Measurements from ENCODE around the gene PARP1. TPM values are rescaled to one million over a fixed set of nuclear protein-coding genes. Genes with fewer than 3 reads are reported as not detected.

The PARP1 gene
- total RNA-seq, 8 experiments from 2014 or later = 51.4 to 243 (median 118) TPM

DNA sequence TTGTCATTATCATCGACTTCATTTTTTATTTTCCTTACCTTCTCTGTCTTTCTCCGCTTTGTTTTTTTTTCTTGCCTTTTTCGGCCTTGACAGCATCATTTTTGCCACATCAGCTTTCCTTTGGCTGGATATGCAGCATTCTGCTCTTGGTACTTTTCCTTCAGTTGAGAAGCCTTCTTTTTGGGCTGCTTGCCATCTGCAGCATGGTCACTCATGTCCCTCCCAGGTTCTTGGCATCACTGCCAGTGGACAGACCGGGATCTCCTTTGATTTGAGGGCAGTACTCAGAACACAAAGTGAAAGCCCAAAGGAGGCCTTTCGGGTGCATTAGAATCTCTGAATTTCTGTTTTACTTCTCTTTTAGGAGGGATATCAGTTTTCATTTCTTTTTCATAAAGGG lies 3.7 kb upstream of the PARP1 start:
- Histone ChIP-seq H3K4me3 (no peak overlapping the region), H3K27ac (no peak overlapping the region), H3K4me1 (replicated peaks in 1 of 2) (peaks cover under 1 to 3% of the 10 kb centered on the region in 2 donors)
- 47 to 92% (median 83%) methylated on average over 3 to 5 of the region's 5 CpGs for WGBS, 10 experiments
- in situ Hi-C loops (cut with MboI; ENCODE audit: low pct_unique_long_range_greater_than_20kb in 2 of 9, low sequenced_read_pairs in 9 of 9, unreplicated experiment in 9 of 9) = loop anchor here in 1 of 9 experiments (25.0 kb wide), 1 partner anchor 426 kb away; no protein-coding TSS in a partner anchor
- no peak for ATAC-seq (replicated peaks in 6 of 8)

DNA sequence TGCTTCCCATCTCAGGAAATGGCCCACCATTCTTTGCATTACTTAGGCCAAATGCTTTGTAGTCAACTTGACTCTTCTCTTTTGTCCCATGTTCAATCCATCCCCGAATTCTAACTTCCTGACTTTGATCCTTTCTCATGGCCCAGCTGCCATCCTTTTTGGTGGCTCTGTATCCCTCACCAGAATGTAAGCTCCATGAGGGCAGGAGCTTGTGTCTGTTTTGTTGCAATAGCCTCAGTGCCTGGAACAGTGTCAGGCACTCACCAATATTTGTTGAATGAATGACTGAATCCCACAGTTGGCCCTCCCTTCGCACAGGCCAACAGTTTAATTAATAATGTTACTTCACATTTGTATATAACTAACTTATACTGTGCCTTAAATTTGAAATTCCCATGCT lies 3.1 kb upstream of the PARP1 start:
- in situ Hi-C loops (cut with MboI; ENCODE audit: low pct_unique_long_range_greater_than_20kb in 2 of 9, low sequenced_read_pairs in 9 of 9, unreplicated experiment in 9 of 9) = loop anchor here in 1 of 9 experiments (25.0 kb wide), 1 partner anchor 426 kb away; no protein-coding TSS in a partner anchor
- 60 to 100% (median 91%) methylated on average over 1 to 2 of the region's 2 CpGs; no CpG with 5 or more reads in 3 of the 10 experiments for WGBS, 10 experiments
- no peak for ATAC-seq (replicated peaks in 6 of 8)
- Histone ChIP-seq H3K4me1 (replicated peaks in 1 of 2) (peaks cover 7 to 9% of the 10 kb centered on the region in 2 donors), H3K27ac (no peak overlapping the region), H3K4me3 (no peak overlapping the region)

DNA sequence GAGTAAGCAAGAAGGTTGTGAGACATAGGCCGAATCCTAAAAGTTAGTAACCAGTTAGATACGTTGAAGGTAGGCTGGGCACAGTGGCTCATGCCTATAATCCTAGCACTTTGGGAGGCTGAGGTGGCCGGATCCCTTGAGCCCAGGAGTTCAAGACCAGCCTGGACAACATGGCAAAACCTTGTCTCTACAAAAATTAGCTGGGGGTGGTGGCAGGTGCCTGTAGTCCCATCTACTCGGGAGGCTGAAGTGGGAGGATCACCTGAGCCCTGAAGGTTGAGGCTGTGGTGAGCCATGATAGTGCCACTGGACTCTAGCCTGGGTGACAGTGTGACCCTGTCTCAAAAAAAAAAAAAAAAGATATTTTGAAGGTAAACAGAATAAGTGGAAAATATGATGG lies 1.5 kb upstream of the PARP1 start:
- in situ Hi-C loops (cut with MboI; ENCODE audit: low pct_unique_long_range_greater_than_20kb in 2 of 9, low sequenced_read_pairs in 9 of 9, unreplicated experiment in 9 of 9) = loop anchor here in 1 of 9 experiments (25.0 kb wide), 1 partner anchor 428 kb away; no protein-coding TSS in a partner anchor

DNA sequence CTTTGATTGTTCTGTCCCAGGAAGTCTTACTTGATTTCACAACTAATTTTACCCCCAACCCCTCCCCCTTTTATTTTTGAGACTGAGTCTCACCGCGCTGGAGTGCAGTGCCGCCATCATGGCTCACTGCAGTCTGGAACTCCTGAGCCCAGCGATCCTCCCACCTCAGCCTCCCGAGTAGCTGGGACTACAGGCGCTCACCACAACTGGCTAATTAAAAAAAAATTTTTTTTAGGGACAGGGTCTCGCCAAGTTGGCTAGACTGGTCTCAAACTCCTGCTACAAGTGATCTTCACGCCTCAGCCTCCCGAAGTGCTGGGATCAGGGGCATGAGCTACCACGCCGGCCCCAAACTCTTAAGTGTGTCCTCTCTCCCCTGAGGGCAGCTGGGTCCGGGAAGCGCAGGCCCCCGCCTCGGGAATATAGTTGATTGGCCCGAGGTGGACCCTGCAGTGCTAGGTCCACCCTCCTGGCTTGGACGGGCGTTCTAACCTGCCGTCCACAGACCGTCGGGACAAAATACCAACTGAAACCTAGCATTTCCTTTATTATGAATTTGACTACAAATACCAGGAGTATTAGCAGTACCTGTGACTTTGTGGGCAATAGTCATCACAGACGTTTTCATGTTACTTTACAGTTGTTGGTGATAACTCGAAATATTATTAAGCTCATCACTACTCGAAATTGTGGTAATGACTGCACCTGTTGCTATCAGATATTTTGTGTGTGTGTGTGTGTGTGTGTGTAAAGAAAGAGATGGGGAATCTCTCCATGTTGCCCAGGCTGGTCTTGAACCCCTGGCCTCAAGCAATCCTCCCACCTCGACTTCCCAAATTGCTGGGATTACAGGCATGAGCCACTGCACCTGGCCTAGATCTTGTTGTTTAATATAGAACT lies 642 bp upstream of the PARP1 start:
- ATAC-seq (replicated peaks in 6 of 8) = no peak
- Histone ChIP-seq H3K27ac (no peak overlapping the region), H3K4me3 (peak overlapping the region; percentile 53 to 73 (median 61)), H3K4me1 (replicated peaks in 1 of 2) (peaks cover 31 to 33% of the 10 kb centered on the region in 2 donors)
- WGBS, 10 experiments = 81 to 100% (median 82%) methylated on average over 2 to 17 of the region's 25 CpGs; no CpG with 5 or more reads in 3 of the 10 experiments
- in situ Hi-C loops (cut with MboI; ENCODE audit: low pct_unique_long_range_greater_than_20kb in 2 of 9, low sequenced_read_pairs in 9 of 9, unreplicated experiment in 9 of 9) = loop anchor here in 1 of 9 experiments (25.0 kb wide), 1 partner anchor 429 kb away; no protein-coding TSS in a partner anchor

More for the DNA sequence above, 1.5 kb upstream of the PARP1 start:
- ATAC-seq (replicated peaks in 6 of 8) = no peak
- Histone ChIP-seq H3K27ac (no peak overlapping the region), H3K4me3 (no peak overlapping the region), H3K4me1 (replicated peaks in 1 of 2) (peaks cover 23 to 25% of the 10 kb centered on the region in 2 donors)
- WGBS, 10 experiments = 53 to 96% (median 86%) methylated on average over 3 to 4 of the region's 4 CpGs; no CpG with 5 or more reads in 1 of the 10 experiments

DNA sequence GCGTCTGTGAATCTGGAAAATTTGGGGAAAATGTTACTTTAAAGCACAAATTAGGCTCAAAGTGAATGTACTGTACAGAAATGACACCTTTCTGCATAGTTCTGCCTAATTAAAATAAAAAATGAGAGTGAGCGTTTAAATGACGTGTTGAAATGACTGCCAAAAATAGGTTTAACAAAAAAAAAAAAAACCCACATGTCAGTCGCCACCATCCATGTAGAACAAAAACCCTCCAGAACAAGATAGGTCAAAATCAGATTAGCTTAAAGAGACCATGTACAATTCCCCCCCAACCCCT lies 745 bp downstream of the PARP1 start:
- in situ Hi-C loops (cut with MboI; ENCODE audit: low pct_unique_long_range_greater_than_20kb in 2 of 9, low sequenced_read_pairs in 9 of 9, unreplicated experiment in 9 of 9) = loop anchor here in 1 of 9 experiments (25.0 kb wide), 1 partner anchor 430 kb away; no protein-coding TSS in a partner anchor
- WGBS, 10 experiments = 0 to 5% (median 0%) methylated on average over 1 to 4 of the region's 4 CpGs
- H3K4me3 ChIP-seq = peak overlapping the region; percentile 53 to 73 (median 61)
- H3K27ac ChIP-seq = peak overlapping the region; percentile 59 to 66
- no peak for ATAC-seq (replicated peaks in 6 of 8)
- H3K4me1 ChIP-seq (replicated peaks in 1 of 2) = peaks cover 40 to 42% of the 10 kb centered on the region in 2 donors

DNA sequence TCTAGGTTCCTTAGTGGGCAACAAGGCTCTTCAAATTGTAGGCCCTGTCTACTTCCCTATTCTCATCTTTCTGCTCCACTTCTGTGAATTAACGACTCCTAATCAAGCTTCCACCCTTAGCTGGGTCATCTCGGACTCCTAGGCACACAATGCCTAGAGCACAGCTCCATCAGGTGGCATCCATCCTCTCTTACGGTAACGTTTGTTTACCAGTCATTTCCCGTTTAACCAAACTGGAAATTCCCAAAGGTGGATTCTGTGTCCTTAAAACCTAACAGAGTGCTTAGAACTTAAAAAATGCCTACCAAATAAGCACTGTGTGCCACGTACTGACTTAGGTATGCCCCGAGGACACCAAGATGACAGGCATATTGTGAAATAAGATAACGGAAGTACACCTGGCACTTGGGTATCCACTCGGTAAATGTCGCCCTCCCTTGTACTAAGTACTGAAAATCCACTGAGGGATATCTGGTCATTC lies 1.5 kb downstream of the PARP1 start:
- peak overlapping the region in 1 of 2 donors; percentile 66 for H3K27ac ChIP-seq
- ATAC-seq (replicated peaks in 6 of 8) = no peak
- WGBS, 10 experiments = 0 to 73% (median 4%) methylated on average over 1 to 10 of the region's 10 CpGs
- peak overlapping the region; percentile 53 to 73 (median 61) for H3K4me3 ChIP-seq
- in situ Hi-C loops (cut with MboI; ENCODE audit: low pct_unique_long_range_greater_than_20kb in 2 of 9, low sequenced_read_pairs in 9 of 9, unreplicated experiment in 9 of 9) = loop anchor here in 1 of 9 experiments (25.0 kb wide), 1 partner anchor 431 kb away; no protein-coding TSS in a partner anchor
- peaks cover 40 to 42% of the 10 kb centered on the region in 2 donors for H3K4me1 ChIP-seq (replicated peaks in 1 of 2)

DNA sequence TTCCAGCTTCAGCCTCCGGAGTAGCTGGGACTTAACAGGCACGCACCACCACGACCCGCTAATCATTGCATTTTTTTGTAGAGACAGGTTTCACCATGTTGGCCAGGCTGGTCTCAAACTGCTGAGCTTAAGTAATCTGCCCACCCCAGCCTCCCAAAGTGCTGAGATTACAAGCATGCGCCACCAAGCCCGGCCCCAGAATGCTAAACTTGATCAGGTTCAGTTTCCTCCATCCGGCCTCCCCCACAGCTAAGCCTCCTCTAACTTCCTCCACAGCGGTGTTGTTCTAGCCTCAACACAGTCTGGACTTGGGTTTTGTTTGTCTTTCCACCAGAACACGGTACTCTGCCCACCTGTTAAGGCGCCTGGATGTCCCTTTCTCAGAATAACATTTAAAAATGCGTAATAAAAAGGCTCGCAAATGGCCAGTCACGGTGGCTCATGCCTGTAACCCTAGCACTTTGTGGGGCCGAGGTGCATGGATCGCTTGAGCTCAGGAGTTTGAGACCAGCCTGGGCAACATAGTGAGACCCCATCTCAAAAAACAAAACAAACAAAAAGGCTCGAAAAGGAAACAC lies 2.4 kb downstream of the PARP1 start:
- Histone ChIP-seq H3K27ac (no peak overlapping the region), H3K4me1 (replicated peaks in 1 of 2) (peaks cover 40 to 42% of the 10 kb centered on the region in 2 donors), H3K4me3 (no peak overlapping the region)
- ATAC-seq (replicated peaks in 6 of 8) = no peak
- in situ Hi-C loops (cut with MboI; ENCODE audit: low pct_unique_long_range_greater_than_20kb in 2 of 9, low sequenced_read_pairs in 9 of 9, unreplicated experiment in 9 of 9) = loop anchor here in 1 of 9 experiments (25.0 kb wide), 1 partner anchor 432 kb away; no protein-coding TSS in a partner anchor
- WGBS, 10 experiments = 20 to 94% (median 45%) methylated on average over 3 to 16 of the region's 16 CpGs; no CpG with 5 or more reads in 1 of the 10 experiments

DNA sequence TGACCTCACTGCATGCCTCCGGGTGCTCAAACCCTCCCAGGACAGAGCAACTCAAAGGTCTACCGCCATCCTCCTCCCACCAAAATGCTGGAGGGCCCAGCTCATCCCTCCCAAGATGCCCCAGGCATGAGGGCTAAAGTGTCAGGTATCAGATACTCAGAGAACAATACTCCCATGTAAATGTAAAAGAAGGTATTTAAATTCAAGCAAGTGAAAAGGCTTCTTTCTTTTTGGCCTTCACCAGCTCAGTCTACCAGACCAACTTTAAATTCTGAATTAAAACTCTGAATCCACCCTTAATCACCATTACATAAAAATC lies 3.0 kb downstream of the PARP1 start:
- Histone ChIP-seq H3K27ac (no peak overlapping the region), H3K4me3 (no peak overlapping the region), H3K4me1 (replicated peaks in 1 of 2) (peaks cover 40 to 42% of the 10 kb centered on the region in 2 donors)
- in situ Hi-C loops (cut with MboI; ENCODE audit: low pct_unique_long_range_greater_than_20kb in 2 of 9, low sequenced_read_pairs in 9 of 9, unreplicated experiment in 9 of 9) = loop anchor here in 1 of 9 experiments (25.0 kb wide), 1 partner anchor 432 kb away; no protein-coding TSS in a partner anchor
- WGBS, 10 experiments = 0 to 60% (median 31%) methylated on average over 1 to 2 of the region's 2 CpGs; no CpG with 5 or more reads in 3 of the 10 experiments
- ATAC-seq (replicated peaks in 6 of 8) = no peak

DNA sequence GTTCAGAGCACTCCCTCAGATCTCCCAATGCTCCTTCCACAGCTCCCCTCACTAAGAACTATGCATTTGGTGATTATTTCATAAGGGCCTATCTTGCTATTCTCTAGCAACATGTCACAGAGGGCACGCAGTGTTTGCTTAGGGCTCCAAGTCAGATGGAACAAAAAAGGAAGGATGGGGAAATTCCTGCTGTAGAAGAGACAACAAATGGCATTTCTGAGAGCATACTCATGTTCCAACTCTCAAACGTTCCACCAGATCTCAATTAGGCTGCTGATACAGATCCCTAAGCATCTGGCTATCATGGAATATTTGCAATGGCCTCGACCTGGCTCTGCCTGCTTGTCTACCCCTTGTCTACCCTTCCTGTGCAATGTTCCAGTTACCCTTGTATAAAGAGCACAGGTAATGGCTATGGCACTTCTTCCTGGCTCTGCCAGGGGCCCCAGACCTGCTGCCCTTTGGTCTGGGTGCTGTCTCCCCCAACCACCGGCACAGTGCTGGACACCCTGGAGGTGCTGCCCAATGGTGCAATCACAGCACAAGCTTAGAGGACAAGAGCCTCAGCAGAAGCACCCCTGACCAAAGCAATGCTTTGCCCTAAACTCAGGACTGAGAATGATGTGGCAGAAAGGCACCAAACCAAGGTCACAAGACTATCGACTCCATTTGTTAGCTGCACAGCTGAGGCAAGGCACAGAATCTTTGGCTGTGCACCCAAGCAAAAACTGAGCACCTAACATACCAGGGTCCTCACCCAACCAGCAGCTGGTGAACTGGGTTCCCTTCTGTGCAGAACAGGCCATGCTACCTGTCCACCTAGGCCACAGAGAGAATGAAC lies 3.6 kb downstream of the PARP1 start:
- 20 to 73% (median 40%) methylated on average over 1 to 5 of the region's 5 CpGs; no CpG with 5 or more reads in 1 of the 10 experiments for WGBS, 10 experiments
- Histone ChIP-seq H3K4me3 (no peak overlapping the region), H3K4me1 (replicated peaks in 1 of 2) (peaks cover 40 to 42% of the 10 kb centered on the region in 2 donors), H3K27ac (no peak overlapping the region)
- in situ Hi-C loops (cut with MboI; ENCODE audit: low pct_unique_long_range_greater_than_20kb in 2 of 9, low sequenced_read_pairs in 9 of 9, unreplicated experiment in 9 of 9) = loop anchor here in 1 of 9 experiments (25.0 kb wide), 1 partner anchor 433 kb away; no protein-coding TSS in a partner anchor
- no peak for ATAC-seq (replicated peaks in 6 of 8)

DNA sequence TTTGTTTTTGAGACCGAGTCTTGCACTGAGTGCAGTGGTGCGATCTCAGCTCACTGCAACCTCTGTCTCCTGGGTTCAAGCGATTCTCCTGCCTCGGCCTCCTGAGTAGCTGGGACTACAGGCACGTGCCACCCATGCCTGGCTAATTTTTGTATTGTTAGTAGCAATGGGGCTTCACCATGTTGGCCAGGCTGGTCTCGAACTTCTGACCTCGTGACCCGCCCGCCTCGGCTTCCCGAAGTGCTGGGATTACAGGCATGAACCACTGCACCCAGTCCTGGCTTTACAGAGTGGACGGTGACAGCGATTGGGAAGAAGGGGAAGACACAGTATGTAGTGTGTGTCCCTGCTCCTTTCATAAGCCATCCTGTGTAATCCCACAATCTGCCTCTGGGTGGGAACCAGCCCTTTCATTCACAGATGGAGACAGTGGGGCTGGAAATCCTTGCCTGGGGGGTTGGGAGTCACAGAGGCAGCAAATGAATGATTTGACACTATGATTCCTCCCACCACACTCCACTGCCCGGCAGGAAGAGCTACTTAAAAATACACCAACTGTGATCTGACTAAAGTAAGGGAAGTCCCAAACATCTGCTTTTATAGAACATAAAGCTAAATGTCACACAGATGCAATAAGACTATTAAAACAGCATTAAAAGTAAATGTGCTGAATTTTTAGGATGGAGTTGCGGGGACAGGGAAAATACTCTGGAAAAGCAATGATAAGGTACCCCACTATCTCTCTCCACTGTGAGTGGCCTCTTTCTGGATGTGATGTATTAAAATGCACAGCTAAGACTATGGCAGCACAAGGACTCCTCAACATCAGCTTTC lies 4.5 kb downstream of the PARP1 start:
- in situ Hi-C loops (cut with MboI; ENCODE audit: low pct_unique_long_range_greater_than_20kb in 2 of 9, low sequenced_read_pairs in 9 of 9, unreplicated experiment in 9 of 9) = loop anchor here in 1 of 9 experiments (25.0 kb wide), 1 partner anchor 434 kb away; no protein-coding TSS in a partner anchor
- no peak overlapping the region for H3K4me3 ChIP-seq
- 33 to 100% (median 54%) methylated on average over 1 to 15 of the region's 15 CpGs; no CpG with 5 or more reads in 4 of the 10 experiments for WGBS, 10 experiments
- peak in 3 of 8 experiments; percentile 4 to 11 (median 10) for ATAC-seq (replicated peaks in 6 of 8)
- H3K4me1 ChIP-seq (replicated peaks in 1 of 2) = peaks cover 40 to 42% of the 10 kb centered on the region in 2 donors
- no peak overlapping the region for H3K27ac ChIP-seq

DNA sequence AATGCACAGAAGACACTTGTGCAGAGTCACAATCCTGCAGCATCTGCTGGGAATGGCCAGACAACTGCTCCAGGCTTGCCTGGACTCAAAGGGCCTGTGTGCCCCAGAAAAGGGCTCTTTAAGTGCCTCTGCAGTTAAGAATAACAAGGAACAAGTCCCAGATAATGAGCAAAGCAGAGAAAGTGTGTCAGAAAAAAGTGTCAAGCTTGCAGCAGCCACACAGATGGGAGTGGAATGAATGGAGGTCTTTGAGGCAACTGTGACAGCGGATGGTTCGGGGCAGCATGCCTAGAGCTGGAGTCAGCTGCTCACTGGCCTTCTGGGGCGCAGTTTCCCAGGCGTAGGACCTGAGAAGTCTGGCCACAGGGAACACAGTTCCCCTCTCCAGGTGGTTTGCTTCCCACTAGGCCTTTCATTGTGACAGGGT lies 5.1 kb downstream of the PARP1 start:
- 93 to 100% (median 97%) methylated on average over 1 to 4 of the region's 4 CpGs; no CpG with 5 or more reads in 5 of the 10 experiments for WGBS, 10 experiments
- Histone ChIP-seq H3K4me3 (no peak overlapping the region), H3K27ac (no peak overlapping the region), H3K4me1 (replicated peaks in 1 of 2) (peaks cover 40 to 42% of the 10 kb centered on the region in 2 donors)
- in situ Hi-C loops (cut with MboI; ENCODE audit: low pct_unique_long_range_greater_than_20kb in 2 of 9, low sequenced_read_pairs in 9 of 9, unreplicated experiment in 9 of 9) = loop anchor here in 1 of 9 experiments (25.0 kb wide), 1 partner anchor 435 kb away; no protein-coding TSS in a partner anchor
- no peak for ATAC-seq (replicated peaks in 6 of 8)

Data from motor neuron (in vitro differentiated cells).